ENCODE data around the gene PAPOLA.

Gene PAPOLA

GRCh38 chr14:96589577-96589976 lies 87.4 kb downstream of the PAPOLA start:
- no peaks in the 10 kb centered on the region for H3K27me3 ChIP-seq (replicated peaks; ENCODE audit: insufficient read depth, low read length)

DNA sequence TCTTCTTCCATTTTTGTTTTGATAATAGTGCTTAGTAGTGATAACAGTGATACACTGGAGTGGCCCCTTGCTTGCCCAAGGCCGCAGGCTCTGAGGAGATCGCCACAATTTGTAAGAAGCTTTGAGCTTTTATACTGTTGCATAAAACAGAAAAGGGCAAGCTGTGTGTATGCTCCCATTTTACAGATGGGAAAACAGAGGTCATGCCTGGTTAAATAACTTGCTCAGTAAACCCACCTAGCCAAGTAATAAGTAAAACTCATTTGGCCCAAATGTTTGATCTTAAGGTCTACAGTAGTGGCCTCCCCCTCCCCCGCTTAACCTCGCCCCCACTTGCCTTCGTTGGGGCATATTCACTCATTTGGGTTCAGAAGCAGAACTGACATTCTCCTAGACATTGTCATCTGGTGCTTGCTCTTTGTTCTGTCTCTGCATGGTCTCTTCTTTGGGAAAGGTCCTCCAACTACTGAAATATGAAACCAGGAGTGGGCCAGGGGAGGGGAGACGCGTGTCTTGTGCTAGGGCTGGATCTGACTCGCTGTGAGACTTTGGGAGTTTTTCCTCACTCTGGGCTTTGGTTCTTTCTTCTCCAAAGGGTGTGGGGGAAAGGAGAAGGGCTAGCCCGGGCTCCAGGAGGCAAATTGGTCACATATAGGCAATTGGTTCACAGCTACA lies 88.1 kb downstream of the PAPOLA start:
- Histone ChIP-seq H3K27me3 (replicated peaks; ENCODE audit: insufficient read depth, low read length) (no peaks in the 10 kb centered on the region), H2AFZ (ENCODE audit: low read length) (no peak overlapping the region), H3F3A (ENCODE audit: insufficient read depth, low read length) (no peaks in the 10 kb centered on the region), H3K4me1 (ENCODE audit: low read length) (no peaks in the 10 kb centered on the region), H3K4me2 (ENCODE audit: low read depth, low read length) (no peak overlapping the region), H3K9ac (ENCODE audit: low read length) (no peak overlapping the region), H4K20me1 (ENCODE audit: insufficient read depth, low read length) (no peaks in the 10 kb centered on the region), H3K36me3 (replicated peaks; ENCODE audit: insufficient read depth, low read length) (no peaks in the 10 kb centered on the region), H3K9me2 (replicated peaks; ENCODE audit: insufficient read depth, low read length) (no peaks in the 10 kb centered on the region), H3K79me2 (ENCODE audit: low read length) (no peaks in the 10 kb centered on the region), H3K4me3 (ENCODE audit: low read length) (no peak overlapping the region), H3K9me3 (replicated peaks; ENCODE audit: insufficient read depth, low read length) (no peaks in the 10 kb centered on the region), H3K27ac (ENCODE audit: low read length) (no peak overlapping the region)
- TF ChIP-seq EZH2phosphoT487 (IDR thresholded peaks at IDR 0.05; ENCODE audit: low read length) (no peak), CTCF (IDR thresholded peaks at IDR 0.05; ENCODE audit: low read length) (no peak), EZH2 (optimal IDR thresholded peaks at IDR 0.05; ENCODE audit: low read depth, low read length) (no peak)
- no peak for DNase-seq

More at GRCh38 chr14:96589577-96589976, 87.4 kb downstream of the PAPOLA start:
- TF ChIP-seq EZH2 (optimal IDR thresholded peaks at IDR 0.05; ENCODE audit: low read depth, low read length) (no peak), EZH2phosphoT487 (IDR thresholded peaks at IDR 0.05; ENCODE audit: low read length) (no peak), CTCF (IDR thresholded peaks at IDR 0.05; ENCODE audit: low read length) (no peak)
- no peaks in the 10 kb centered on the region for H3K4me1 ChIP-seq (ENCODE audit: low read length)
- no peaks in the 10 kb centered on the region for H3K79me2 ChIP-seq (ENCODE audit: low read length)
- no peaks in the 10 kb centered on the region for H3K9me2 ChIP-seq (replicated peaks; ENCODE audit: insufficient read depth, low read length)
- H3K27ac ChIP-seq (ENCODE audit: low read length): no peak overlapping the region
- H3K9ac ChIP-seq (ENCODE audit: low read length): no peak overlapping the region
- no peaks in the 10 kb centered on the region for H3K36me3 ChIP-seq (replicated peaks; ENCODE audit: insufficient read depth, low read length)
- H3K4me2 ChIP-seq (ENCODE audit: low read depth, low read length): no peak overlapping the region
- H3K9me3 ChIP-seq (replicated peaks; ENCODE audit: insufficient read depth, low read length): no peaks in the 10 kb centered on the region
- no peak overlapping the region for H3K4me3 ChIP-seq (ENCODE audit: low read length)
- H2AFZ ChIP-seq (ENCODE audit: low read length): no peak overlapping the region
- no peaks in the 10 kb centered on the region for H4K20me1 ChIP-seq (ENCODE audit: insufficient read depth, low read length)
- H3F3A ChIP-seq (ENCODE audit: insufficient read depth, low read length): no peaks in the 10 kb centered on the region
- no peak for DNase-seq

GRCh38 chr14:96592591-96593386 lies 90.6 kb downstream of the PAPOLA start:
- TF ChIP-seq CTCF (IDR thresholded peaks at IDR 0.05; ENCODE audit: low read length): no peak
- no peak for TF ChIP-seq EZH2 (optimal IDR thresholded peaks at IDR 0.05; ENCODE audit: low read depth, low read length)
- TF ChIP-seq EZH2phosphoT487 (IDR thresholded peaks at IDR 0.05; ENCODE audit: low read length): no peak
- no peaks in the 10 kb centered on the region for H3F3A ChIP-seq (ENCODE audit: insufficient read depth, low read length)
- H3K9me2 ChIP-seq (replicated peaks; ENCODE audit: insufficient read depth, low read length): no peaks in the 10 kb centered on the region
- H3K4me1 ChIP-seq (ENCODE audit: low read length): no peaks in the 10 kb centered on the region
- H3K4me2 ChIP-seq (ENCODE audit: low read depth, low read length): peak overlapping the region; percentile 49; the same call in 1 of the 2 replicates
- peak overlapping the region; percentile 49 for H3K4me3 ChIP-seq (ENCODE audit: low read length)
- no peaks in the 10 kb centered on the region for H3K9me3 ChIP-seq (replicated peaks; ENCODE audit: insufficient read depth, low read length)
- no peaks in the 10 kb centered on the region for H3K36me3 ChIP-seq (replicated peaks; ENCODE audit: insufficient read depth, low read length)
- no peak overlapping the region for H3K27ac ChIP-seq (ENCODE audit: low read length)
- DNase-seq: peak; percentile 14
- no peaks in the 10 kb centered on the region for H3K79me2 ChIP-seq (ENCODE audit: low read length)
- no peaks in the 10 kb centered on the region for H3K27me3 ChIP-seq (replicated peaks; ENCODE audit: insufficient read depth, low read length)
- no peak overlapping the region for H3K9ac ChIP-seq (ENCODE audit: low read length)
- H4K20me1 ChIP-seq (ENCODE audit: insufficient read depth, low read length): no peaks in the 10 kb centered on the region
- peak overlapping the region; percentile 42; the same call in 1 of the 2 replicates for H2AFZ ChIP-seq (ENCODE audit: low read length)
